HG02678 (cell line): ENCODE data around the gene MAGEA6.
"Not testable (repeated sequence)": the region's sequence is repeated elsewhere in the genome, so short reads cannot be mapped to it uniquely, and the experiment has no call there.

Experiments used
- ATAC-seq: cut with Tn5 transposase; IDR thresholded peaks from one replicate; pipeline ENCODE4 v1.9.1; 2021; ENCODE audit warnings: mild to moderate bottlenecking, moderate library complexity; ENCODE audit not compliant: unreplicated experiment

Gene MAGEA6

DNA sequence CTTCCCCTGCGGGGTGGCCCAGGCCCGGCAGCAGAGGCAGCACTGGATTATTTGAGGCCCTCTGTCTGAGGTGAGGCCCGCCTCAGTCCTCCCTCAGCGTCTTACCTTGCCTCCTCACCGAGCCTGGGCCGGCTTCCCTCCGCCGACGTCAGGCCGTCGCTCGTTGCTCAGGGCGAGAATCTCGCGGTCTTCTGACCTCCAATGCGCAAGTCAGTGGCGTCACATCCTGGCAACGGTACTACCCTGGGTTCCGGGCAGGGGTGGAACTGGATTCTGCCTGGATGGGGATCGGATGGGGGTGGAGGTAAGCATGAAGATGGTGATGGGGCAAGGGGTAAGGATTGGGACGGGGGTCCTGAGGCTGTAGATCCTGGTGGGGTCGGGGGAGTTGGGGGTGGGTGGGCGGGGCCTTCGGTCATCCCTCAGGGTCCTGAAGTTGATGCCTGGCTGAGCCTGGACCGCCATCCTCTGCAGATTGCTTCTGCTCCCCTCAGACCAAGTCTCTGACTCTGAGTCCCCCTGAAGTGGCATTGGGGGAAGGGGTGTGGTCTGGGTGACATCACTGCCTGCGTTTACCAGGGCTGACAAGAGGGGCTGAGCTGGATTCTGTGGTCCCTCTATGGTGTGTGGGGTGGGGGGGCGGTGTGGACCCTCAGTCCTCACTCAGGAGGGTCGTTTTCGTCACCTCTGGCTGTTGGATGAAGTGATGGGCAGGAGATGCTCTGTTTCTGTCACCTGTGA, at the start of gene MAGEA6:
Gene MAGEA6 (minus strand): TSS at position 141 of the 741 bp plus-strand sequence. CDS start 2,039 bp downstream, outside the sequence.
- not testable (repeated sequence) for ATAC-seq

DNA sequence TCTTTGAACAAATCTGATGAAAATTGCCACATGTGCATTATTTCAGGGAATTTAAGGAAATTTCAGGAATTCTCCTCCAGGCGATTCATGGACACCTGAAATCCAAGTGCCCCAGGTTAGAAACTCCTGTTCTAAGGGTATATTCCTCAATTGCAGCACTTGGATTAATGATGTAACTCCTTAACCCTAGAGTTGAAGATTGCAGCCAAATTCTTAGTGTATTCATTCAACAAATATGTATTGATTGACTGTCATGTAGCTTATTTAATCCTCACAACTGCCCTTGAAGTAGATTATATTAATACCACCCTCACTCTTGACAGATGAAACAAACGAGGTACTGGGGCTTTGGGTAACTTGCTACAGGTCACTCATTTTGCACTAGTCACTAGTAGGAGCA, 49.8 kb upstream of the MAGEA6 start:
- no peak for ATAC-seq

GRCh38 chrX:152818356-152818755, 48.9 kb upstream of the MAGEA6 start:
- ATAC-seq = no peak

- no peak for ATAC-seq
These were observed 47.7 kb upstream of the MAGEA6 start for GRCh38 chrX:152817078-152817764.

DNA sequence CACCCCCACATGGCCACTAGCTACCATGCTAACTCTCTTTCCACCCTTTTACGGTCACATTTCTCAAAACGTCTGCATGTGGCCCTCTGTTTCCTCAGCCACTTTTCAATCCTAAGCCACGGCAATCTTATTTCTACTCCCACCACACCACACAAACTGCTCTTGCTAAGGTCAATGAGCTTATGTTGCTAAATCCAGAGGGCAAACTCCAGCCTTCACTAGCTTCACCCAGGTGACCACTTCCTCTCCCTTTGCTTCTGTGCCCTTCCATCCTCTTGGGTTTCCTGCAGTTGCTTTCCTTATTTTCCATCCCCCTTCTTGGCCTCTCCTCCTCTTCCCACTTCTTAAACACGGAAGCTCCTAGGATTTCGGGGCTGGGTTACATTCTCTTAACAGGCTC, 44.6 kb upstream of the MAGEA6 start:
- no peak for ATAC-seq

- no peak for ATAC-seq
These were observed 43.7 kb upstream of the MAGEA6 start for GRCh38 chrX:152813206-152813605.

DNA sequence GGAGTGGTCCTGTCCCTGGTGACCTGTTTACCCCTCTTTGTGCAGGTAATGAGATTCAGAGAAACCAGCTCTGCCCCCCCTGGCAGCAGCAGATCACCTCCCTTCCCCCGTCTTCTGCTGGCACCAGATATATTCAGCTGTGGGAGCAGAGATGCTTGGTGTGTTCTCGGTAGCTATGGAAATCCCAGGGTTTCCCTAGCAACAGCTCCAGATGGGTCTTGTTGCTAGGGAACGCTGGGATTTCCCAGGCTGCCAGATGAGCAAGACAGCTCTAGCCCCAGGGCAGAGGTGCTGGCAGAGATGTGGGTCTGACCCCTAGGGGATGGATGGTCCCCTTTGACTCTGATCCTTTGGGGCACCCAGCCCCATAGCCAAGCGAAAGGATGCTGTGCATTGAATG, 40.9 kb upstream of the MAGEA6 start:
- ATAC-seq = no peak

DNA sequence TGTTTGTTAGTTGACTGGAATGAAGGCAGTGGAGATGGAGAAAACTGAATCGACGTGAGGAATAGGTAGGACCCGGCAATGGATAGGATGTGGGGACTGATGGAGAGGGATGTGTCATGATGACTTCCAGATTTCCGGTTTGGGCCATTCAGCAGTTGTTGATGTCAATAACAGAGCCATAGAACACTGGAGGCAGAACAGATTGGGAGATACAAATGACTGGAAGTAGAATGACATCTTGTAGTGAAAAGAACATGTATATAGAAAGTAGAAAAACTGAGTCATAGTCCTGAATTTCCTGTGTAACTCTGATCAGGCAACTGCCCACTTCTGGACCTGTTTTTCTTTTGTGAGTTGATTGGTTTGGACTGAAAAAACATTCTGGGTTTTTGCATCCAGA, 36.5 kb upstream of the MAGEA6 start:
- no peak for ATAC-seq

GRCh38 chrX:152798945-152799344, 29.5 kb upstream of the MAGEA6 start:
- ATAC-seq = no peak

DNA sequence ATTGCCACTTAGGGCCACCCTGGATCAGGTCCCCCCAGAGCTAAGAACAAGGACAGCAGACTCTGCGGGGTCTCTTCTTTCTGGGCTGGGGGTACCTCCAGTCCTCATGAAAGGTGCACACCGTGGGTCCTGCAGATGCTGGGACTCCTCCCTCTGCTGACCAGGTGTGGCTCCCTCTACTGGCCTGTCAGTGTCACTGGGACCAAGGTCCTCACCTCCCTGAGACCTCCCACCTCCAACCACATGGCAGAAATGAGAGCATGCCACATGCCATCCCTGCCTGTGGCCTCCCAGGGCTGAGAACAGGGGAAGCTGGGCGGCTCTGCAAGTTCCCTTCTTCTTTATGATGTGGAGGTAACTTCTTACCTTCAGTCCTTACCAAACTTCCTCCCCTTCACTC, 17.6 kb upstream of the MAGEA6 start:
- peak; percentile 78 for ATAC-seq

GRCh38 chrX:152766562-152766961, 2.9 kb downstream of the MAGEA6 start:
- ATAC-seq = not testable (repeated sequence)

DNA sequence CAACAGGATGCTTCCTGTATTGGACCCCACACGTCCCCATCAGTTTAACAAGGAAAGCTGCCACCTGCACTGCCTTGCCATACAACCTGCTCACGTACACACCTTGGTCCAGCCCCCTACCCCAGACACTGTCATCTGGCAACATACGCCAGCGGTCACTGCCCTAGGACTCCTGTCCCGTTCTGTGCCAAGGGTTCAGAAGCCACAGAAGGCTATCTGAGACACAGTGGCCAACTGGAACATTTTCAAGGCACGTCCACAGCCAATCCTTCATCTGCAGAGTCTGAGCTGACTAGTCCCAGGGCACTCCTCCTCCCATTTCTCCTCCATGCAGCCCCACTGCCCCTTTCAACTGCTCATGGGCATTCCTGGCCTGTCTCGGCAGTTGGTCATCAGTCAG, 7.9 kb downstream of the MAGEA6 start:
- not testable (repeated sequence) for ATAC-seq

GRCh38 chrX:152759544-152759943, 9.9 kb downstream of the MAGEA6 start:
- ATAC-seq = not testable (repeated sequence)

GRCh38 chrX:152758918-152759317, 10.6 kb downstream of the MAGEA6 start, which contains the start of gene CSAG3:
Gene CSAG3, plus strand, starts transcription at chrX:152759218.
- ATAC-seq = not testable (repeated sequence)

DNA sequence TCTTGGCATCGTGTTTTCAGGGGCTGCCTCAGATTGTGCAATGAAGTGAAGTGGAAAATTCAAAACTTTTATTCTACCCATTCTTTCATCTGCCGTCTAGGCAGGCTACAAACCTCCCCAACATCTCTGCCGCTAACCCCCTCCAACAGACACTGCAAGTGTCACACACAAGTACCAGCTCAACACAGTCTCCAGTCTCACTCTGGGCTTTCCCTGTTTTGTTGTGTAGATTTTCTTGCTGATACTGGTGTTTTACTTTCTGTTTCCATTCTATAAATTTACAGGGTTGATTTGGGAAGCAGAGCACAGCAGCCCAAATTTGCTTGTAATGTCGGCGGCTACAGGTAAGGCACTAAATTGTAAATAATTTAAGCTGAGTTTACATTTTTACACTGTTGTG, 14.6 kb downstream of the MAGEA6 start:
- ATAC-seq = not testable (repeated sequence)

GRCh38 chrX:152753686-152754650, 15.5 kb downstream of the MAGEA6 start, which contains the start of gene MAGEA2:
Gene MAGEA2, minus strand, starts transcription at chrX:152753842. Its CDS starts 2,479 bp downstream, at chrX:152751363.
- ATAC-seq = not testable (repeated sequence)

DNA sequence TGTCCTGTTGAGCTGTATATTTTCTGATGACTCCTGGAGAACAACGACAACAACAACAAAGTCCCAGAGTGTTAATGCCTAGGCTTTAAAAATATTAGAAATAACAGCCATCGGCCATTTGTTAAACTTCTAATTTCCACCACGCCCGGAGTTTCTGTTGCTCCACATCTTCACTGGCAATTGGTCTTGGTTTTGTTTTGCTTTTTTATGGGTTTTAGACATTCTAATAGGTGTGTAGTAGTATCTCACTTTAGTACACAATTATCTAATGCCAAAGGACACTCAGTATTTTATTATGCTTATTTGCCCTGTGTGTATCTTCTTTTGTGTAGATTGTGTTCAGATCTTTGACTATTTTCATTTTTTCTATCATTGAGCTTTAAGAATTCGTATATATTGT, 30.9 kb downstream of the MAGEA6 start:
- no peak for ATAC-seq

DNA sequence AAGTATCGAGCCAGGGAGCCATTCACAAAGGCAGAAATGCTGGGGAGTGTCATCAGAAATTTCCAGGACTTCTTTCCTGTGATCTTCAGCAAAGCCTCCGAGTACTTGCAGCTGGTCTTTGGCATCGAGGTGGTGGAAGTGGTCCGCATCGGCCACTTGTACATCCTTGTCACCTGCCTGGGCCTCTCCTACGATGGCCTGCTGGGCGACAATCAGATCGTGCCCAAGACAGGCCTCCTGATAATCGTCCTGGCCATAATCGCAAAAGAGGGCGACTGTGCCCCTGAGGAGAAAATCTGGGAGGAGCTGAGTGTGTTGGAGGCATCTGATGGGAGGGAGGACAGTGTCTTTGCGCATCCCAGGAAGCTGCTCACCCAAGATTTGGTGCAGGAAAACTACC, 33.0 kb downstream of the MAGEA6 start:
- not testable (repeated sequence) for ATAC-seq

DNA sequence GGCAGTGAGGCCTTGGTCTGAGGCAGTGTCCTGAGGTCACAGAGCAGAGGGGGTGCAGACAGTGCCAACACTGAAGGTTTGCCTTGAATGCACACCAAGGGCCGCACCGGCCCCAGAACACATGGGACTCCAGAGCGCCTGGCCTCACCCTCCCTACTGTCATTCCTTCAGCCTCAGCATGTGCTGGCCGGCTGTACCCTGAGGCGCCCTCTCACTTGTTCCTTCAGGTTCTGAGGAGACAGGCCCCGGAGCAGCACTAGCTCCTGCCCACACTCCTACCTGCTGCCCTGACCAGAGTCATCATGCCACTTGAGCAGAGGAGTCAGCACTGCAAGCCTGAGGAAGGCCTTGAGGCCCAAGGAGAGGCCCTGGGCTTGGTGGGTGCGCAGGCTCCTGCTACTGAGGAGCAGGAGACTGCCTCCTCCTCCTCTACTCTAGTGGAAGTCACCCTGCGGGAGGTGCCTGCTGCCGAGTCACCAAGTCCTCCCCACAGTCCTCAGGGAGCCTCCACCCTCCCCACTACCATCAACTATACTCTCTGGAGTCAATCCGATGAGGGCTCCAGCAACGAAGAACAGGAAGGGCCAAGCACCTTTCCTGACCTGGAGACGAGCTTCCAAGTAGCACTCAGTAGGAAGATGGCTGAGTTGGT, 33.5 kb downstream of the MAGEA6 start:
- ATAC-seq = no peak

DNA sequence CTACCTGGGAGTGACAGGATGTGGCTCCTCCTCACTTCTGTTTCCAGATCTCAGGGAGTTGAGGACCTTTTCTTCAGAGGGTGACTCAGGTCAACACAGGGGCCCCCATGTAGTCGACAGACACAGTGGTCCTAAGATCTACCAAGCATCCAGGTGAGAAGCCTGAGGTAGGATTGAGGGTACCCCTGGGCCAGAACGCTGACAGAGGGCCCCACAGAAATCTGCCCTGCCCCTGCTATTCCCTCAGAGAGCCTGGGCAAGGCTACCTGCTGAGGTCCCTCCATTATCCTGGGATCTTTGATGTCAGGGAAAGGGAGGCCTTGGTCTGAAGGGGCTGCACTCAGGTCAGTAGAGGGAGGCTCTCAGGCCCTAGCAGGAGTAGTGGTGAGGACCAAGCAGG, 34.4 kb downstream of the MAGEA6 start:
- ATAC-seq = no peak
